B cell (primary cell): ENCODE measurements around the gene PARVB.

ENCODE experiments used
- EZH2 ChIP-seq: IDR thresholded peaks from 2 replicates; pipeline ENCODE4 v1.6.1; 2012; ENCODE audit warnings: borderline replicate concordance, low read depth, mild to moderate bottlenecking, moderate library complexity, low read length; ENCODE audit not compliant: insufficient read depth, poor library complexity, severe bottlenecking
- TF ChIP-seq, protein P1 (sequence below): fragments of 200-600 bp; IDR thresholded peaks from one replicate; pipeline ENCODE4 v1.8.0; 2022; ENCODE audit warnings: antibody characterized with exemption, mild to moderate bottlenecking

DNA sequence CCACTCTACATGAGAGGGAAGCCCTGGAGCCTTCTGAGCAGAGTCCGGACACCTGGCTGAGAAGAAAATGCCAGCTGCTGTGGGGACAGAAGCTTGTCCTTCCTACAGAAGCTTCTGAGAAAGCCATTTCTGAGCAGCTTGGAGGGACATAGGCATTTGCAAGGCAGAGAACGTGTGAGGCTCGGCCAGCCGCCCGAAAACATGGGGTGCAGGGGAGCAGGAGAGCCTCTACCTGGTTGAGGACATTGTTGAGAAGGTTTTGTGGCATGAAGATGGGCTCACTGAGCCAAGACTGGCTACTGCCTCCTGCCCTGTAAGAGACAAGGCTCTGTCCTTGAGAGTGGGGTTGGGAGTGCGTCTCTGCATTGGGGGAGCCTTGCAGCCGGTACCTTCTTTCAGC, 43.5 kb upstream of the PARVB start:
- no peak for TF ChIP-seq EZH2
- TF ChIP-seq, protein P1, sequence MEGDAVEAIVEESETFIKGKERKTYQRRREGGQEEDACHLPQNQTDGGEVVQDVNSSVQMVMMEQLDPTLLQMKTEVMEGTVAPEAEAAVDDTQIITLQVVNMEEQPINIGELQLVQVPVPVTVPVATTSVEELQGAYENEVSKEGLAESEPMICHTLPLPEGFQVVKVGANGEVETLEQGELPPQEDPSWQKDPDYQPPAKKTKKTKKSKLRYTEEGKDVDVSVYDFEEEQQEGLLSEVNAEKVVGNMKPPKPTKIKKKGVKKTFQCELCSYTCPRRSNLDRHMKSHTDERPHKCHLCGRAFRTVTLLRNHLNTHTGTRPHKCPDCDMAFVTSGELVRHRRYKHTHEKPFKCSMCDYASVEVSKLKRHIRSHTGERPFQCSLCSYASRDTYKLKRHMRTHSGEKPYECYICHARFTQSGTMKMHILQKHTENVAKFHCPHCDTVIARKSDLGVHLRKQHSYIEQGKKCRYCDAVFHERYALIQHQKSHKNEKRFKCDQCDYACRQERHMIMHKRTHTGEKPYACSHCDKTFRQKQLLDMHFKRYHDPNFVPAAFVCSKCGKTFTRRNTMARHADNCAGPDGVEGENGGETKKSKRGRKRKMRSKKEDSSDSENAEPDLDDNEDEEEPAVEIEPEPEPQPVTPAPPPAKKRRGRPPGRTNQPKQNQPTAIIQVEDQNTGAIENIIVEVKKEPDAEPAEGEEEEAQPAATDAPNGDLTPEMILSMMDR, result no peak
